AG08395 (cell line): ENCODE measurements around the gene FAM228B.

ENCODE experiments used
- DNase-seq: peaks from one replicate; pipeline ENCODE4 v3.0.0; 2012; ENCODE audit warnings: mixed read lengths, low spot score

FAM228B gene

GRCh38 chr2:24204505-24204904 lies 81.2 kb downstream of the FAM228B start:
- DNase-seq, result no peak

GRCh38 chr2:24205131-24205530 lies 81.9 kb downstream of the FAM228B start:
- DNase-seq, result no peak

GRCh38 chr2:24206242-24206641 lies 83.0 kb downstream of the FAM228B start:
- DNase-seq, result no peak

GRCh38 chr2:24206714-24207113 lies 83.4 kb downstream of the FAM228B start:
- no peak for DNase-seq

GRCh38 chr2:24207359-24207758 lies 84.1 kb downstream of the FAM228B start:
- no peak for DNase-seq

GRCh38 chr2:24208490-24208889 lies 85.2 kb downstream of the FAM228B start:
- DNase-seq, result no peak

- no peak for DNase-seq
Measured at GRCh38 chr2:24209389-24210105, 86.3 kb downstream of the FAM228B start.

GRCh38 chr2:24210106-24210455 lies 86.8 kb downstream of the FAM228B start:
- no peak for DNase-seq

- no peak for DNase-seq
Measured at GRCh38 chr2:24210723-24211122, 87.5 kb downstream of the FAM228B start.

GRCh38 chr2:24211408-24211807 lies 88.1 kb downstream of the FAM228B start:
- no peak for DNase-seq

GRCh38 chr2:24214880-24215279 lies 91.6 kb downstream of the FAM228B start:
- DNase-seq, result no peak
